GM18505 (cell line): Measurements from ENCODE around the gene DIABLO.
"Not testable (repeated sequence)": the region's sequence is repeated elsewhere in the genome, so short reads cannot be mapped to it uniquely, and the experiment has no call there.

Experiments used
- ATAC-seq: cut with Tn5 transposase; IDR thresholded peaks from one replicate; pipeline ENCODE4 v1.9.1; 2021; ENCODE audit not compliant: unreplicated experiment
- POLR2A ChIP-seq: IDR thresholded peaks from 4 replicates; pipeline ENCODE4 v1.6.1; 2011; ENCODE audit warnings: borderline replicate concordance; ENCODE audit not compliant: insufficient read depth, insufficient read length; ENCODE audit errors: extremely low read depth

DIABLO gene

GRCh38 chr12:122187466-122187865, 38.4 kb downstream of the DIABLO start:
- TF ChIP-seq POLR2A = no peak
- ATAC-seq = no peak

- no peak for TF ChIP-seq POLR2A
- ATAC-seq = no peak
Measured at GRCh38 chr12:122185494-122186082, 40.3 kb downstream of the DIABLO start.

- ATAC-seq = no peak
- TF ChIP-seq POLR2A = no peak
Measured at GRCh38 chr12:122185079-122185478, 40.8 kb downstream of the DIABLO start.

- no peak for ATAC-seq
- TF ChIP-seq POLR2A = no peak
Measured at GRCh38 chr12:122184517-122184916, 41.3 kb downstream of the DIABLO start.

GRCh38 chr12:122183588-122183940, 42.3 kb downstream of the DIABLO start:
- ATAC-seq = no peak
- TF ChIP-seq POLR2A = no peak

- TF ChIP-seq POLR2A = no peak
- ATAC-seq = no peak
Measured at GRCh38 chr12:122182887-122183587, 42.8 kb downstream of the DIABLO start, which contains the start of gene LRRC43. LRRC43 (plus strand) TSS chr12:122183123; CDS start chr12:122183145, 22 bp downstream.

- ATAC-seq = not testable (repeated sequence)
Measured at GRCh38 chr12:122176473-122176872, 49.4 kb downstream of the DIABLO start.

- no peak for TF ChIP-seq POLR2A
- ATAC-seq = no peak
Measured at GRCh38 chr12:122174155-122174845, 51.6 kb downstream of the DIABLO start, which contains the start of gene IL31. IL31 (minus strand) TSS chr12:122174221; CDS start chr12:122174172, 49 bp downstream.

- no peak for TF ChIP-seq POLR2A
Measured at GRCh38 chr12:122172262-122172939, 53.5 kb downstream of the DIABLO start.

GRCh38 chr12:122171399-122171798, 54.5 kb downstream of the DIABLO start:
- no peak for TF ChIP-seq POLR2A

More at GRCh38 chr12:122172262-122172939, 53.5 kb downstream of the DIABLO start:
- ATAC-seq = no peak

GRCh38 chr12:122168492-122168891, 57.4 kb downstream of the DIABLO start:
- no peak for TF ChIP-seq POLR2A
- ATAC-seq = no peak

More at GRCh38 chr12:122171399-122171798, 54.5 kb downstream of the DIABLO start:
- no peak for ATAC-seq

GRCh38 chr12:122167356-122167925, 58.4 kb downstream of the DIABLO start:
- TF ChIP-seq POLR2A = no peak
- ATAC-seq = no peak
